ENCODE data around the gene SMTN.

GRCh38 chr22:31104869-31105268 is 23.8 kb downstream of the SMTN start:
- no peak for TF ChIP-seq CTCF (IDR thresholded peaks at IDR 0.05; ENCODE audit: low read depth, low read length, missing input control)
- no peak for TF ChIP-seq GABPA (IDR thresholded peaks at IDR 0.05 in 1 of 2, conservative IDR thresholded peaks at IDR 0.05 in 1 of 2)
- TF ChIP-seq MAX (IDR thresholded peaks at IDR 0.05): no peak
- no peak for TF ChIP-seq TAF1 (conservative IDR thresholded peaks at IDR 0.05)
- no peak for TF ChIP-seq RAD21 (IDR thresholded peaks at IDR 0.05)
- TF ChIP-seq REST (IDR thresholded peaks at IDR 0.05): no peak
- no peak for TF ChIP-seq YY1 (IDR thresholded peaks at IDR 0.05)
- no peak for TF ChIP-seq FOXA2 (IDR thresholded peaks at IDR 0.05)
- no peak for TF ChIP-seq ZBTB33 (IDR thresholded peaks at IDR 0.05)
- TF ChIP-seq EGR1 (IDR thresholded peaks at IDR 0.05; ENCODE audit: low read depth in 2 of 2): no peak
- TF ChIP-seq RXRA (IDR thresholded peaks at IDR 0.05): no peak

Measured in liver (tissue), 3 donors.